H1 (cell line): ENCODE results near the gene AMOTL2. TPM values are rescaled to one million over a fixed set of nuclear protein-coding genes. Genes with fewer than 3 reads are reported as not detected.

Experiments
- CTCF ChIA-PET: fragments of 300-600 bp; sonication (Branson Sonifier 250); formaldehyde crosslinking; loops from one replicate; lab custom pipeline; 2021; ENCODE audit not compliant: partially characterized antibody; lab: Charles Lee
- POLR2A ChIA-PET: fragments of 300-600 bp; sonication (Branson Sonifier 250); formaldehyde crosslinking; loops from one replicate; lab custom pipeline; 2021; ENCODE audit warnings: inconsistent platforms; ENCODE audit not compliant: partially characterized antibody; lab: Charles Lee
- DNase-seq, 2 experiments: peaks; one replicate each; pipeline versions ENCODE4 v3.0.0 to v3.0.0-alpha.2; 2010 to 2022; ENCODE audit warnings: low spot score in 2 of 2, low read depth in 1 of 2, mixed read lengths in 1 of 2
- FAIRE-seq: peaks from 2 replicates; lab custom pipeline; 2011; peaks lifted over from hg19 to GRCh38; lab: Jason Lieb, UNC
- H2AFZ ChIP-seq: 2 replicates; pipeline ENCODE4 v1.8.1; 2012; ENCODE audit warnings: low read length, inconsistent platforms
- H2AK5ac ChIP-seq: 2 replicates; pipeline ENCODE4 v1.6.1; 2013; ENCODE audit warnings: low read depth, low read length
- H2BK120ac ChIP-seq: replicated peaks from 2 replicates; pipeline ENCODE3; 2013; ENCODE audit warnings: low read depth, low read length, inconsistent platforms
- H2BK12ac ChIP-seq: 2 replicates; pipeline ENCODE4 v1.6.1; 2013; ENCODE audit warnings: low read depth, low read length
- H2BK15ac ChIP-seq: 2 replicates; pipeline ENCODE4 v1.6.1; 2013; ENCODE audit warnings: low read length
- H2BK20ac ChIP-seq: 2 replicates; pipeline ENCODE4 v1.6.1; 2013; ENCODE audit warnings: low read length
- H2BK5ac ChIP-seq: 2 replicates; pipeline ENCODE4 v1.6.1; 2013; ENCODE audit warnings: low read depth, low read length
- H3K14ac ChIP-seq: 2 replicates; pipeline ENCODE4 v1.6.1; 2013; ENCODE audit warnings: inconsistent platforms; ENCODE audit not compliant: insufficient read length
- H3K18ac ChIP-seq: 2 replicates; pipeline ENCODE4 v1.6.1; 2013; ENCODE audit warnings: low read length; ENCODE audit errors: extremely low read depth
- H3K23ac ChIP-seq: 2 replicates; pipeline ENCODE4 v1.6.1; 2013; ENCODE audit warnings: inconsistent platforms; ENCODE audit not compliant: insufficient read length
- H3K23me2 ChIP-seq: 2 replicates; pipeline ENCODE4 v1.6.1; 2013; ENCODE audit warnings: low read depth, low read length
- H3K27ac ChIP-seq: 2 replicates; pipeline ENCODE4 v1.6.1; 2011; ENCODE audit warnings: low read depth, low read length, inconsistent platforms
- H3K27me3 ChIP-seq, 4 experiments: replicated peaks in 1 of 4; 1 replicate in 1 of 4; 2 replicates in 3 of 4; pipeline versions ENCODE4 v1.6.1 to v1.8.1; 2011 to 2013; ENCODE audit warnings: low read length in 3 of 4, mild to moderate bottlenecking in 3 of 4, inconsistent platforms in 2 of 4, mixed read lengths in 2 of 4, moderate library complexity in 1 of 4; ENCODE audit not compliant: control insufficient read depth in 3 of 4, insufficient read depth in 3 of 4; ENCODE audit errors: extremely low read depth in 1 of 4
- H3K36me3 ChIP-seq, 4 experiments: 2 replicates each; pipeline versions ENCODE4 v1.6.1 to v1.8.1; 2011 to 2013; ENCODE audit warnings: mild to moderate bottlenecking in 4 of 4, low read length in 3 of 4, moderate library complexity in 2 of 4, control low read depth in 1 of 4, inconsistent platforms in 1 of 4; ENCODE audit not compliant: insufficient read depth in 4 of 4, control insufficient read depth in 2 of 4
- H3K4ac ChIP-seq: replicated peaks from 2 replicates; pipeline ENCODE3; 2013; ENCODE audit warnings: low read length, low read depth, mixed read lengths, inconsistent platforms; ENCODE audit not compliant: insufficient read length
- H3K4me1 ChIP-seq, 4 experiments: replicated peaks in 1 of 4; 1 replicate in 1 of 4; 2 replicates in 3 of 4; pipeline versions ENCODE4 v1.6.1 to v1.8.1; 2011 to 2013; ENCODE audit warnings: low read length in 3 of 4, inconsistent platforms in 2 of 4, mixed read lengths in 1 of 4; ENCODE audit not compliant: insufficient read depth in 4 of 4, control insufficient read depth in 3 of 4
- H3K4me2 ChIP-seq, 2 experiments: 2 replicates each; pipeline versions ENCODE4 v1.6.1 to v1.8.1; 2011 to 2013; ENCODE audit warnings: low read depth in 2 of 2, low read length in 2 of 2, control low read depth in 1 of 2, inconsistent platforms in 1 of 2, mild to moderate bottlenecking in 1 of 2; ENCODE audit not compliant: insufficient read depth in 1 of 2
- H3K4me3 ChIP-seq, 4 experiments: fragments of 200-600, 300-600 bp in 1 of 4; sonication (generic), shearing (Covaris generic), sonication (Bioruptor Twin) in 1 of 4; 2 replicates each; pipeline versions ENCODE4 v1.5.1 to v1.8.1; 2011 to 2016; ENCODE audit warnings: low read length in 4 of 4, low read depth in 3 of 4, control low read depth in 2 of 4, inconsistent platforms in 2 of 4, mild to moderate bottlenecking in 2 of 4, mixed read lengths in 1 of 4, moderate library complexity in 1 of 4; ENCODE audit not compliant: insufficient read depth in 2 of 4; ENCODE audit errors: extremely low read depth in 1 of 4
- H3K56ac ChIP-seq: replicated peaks from 2 replicates; pipeline ENCODE3; 2013; ENCODE audit warnings: low read depth, mild to moderate bottlenecking, mixed read lengths, low read length, inconsistent platforms; ENCODE audit not compliant: insufficient read length
- H3K79me1 ChIP-seq: 2 replicates; pipeline ENCODE4 v1.6.1; 2013; ENCODE audit warnings: low read depth, low read length, control low read depth
- H3K79me2 ChIP-seq, 2 experiments: 2 replicates each; pipeline versions ENCODE4 v1.6.1 to v1.8.1; 2012 to 2013; ENCODE audit warnings: low read length in 2 of 2, mild to moderate bottlenecking in 2 of 2, inconsistent platforms in 1 of 2; ENCODE audit not compliant: insufficient read depth in 2 of 2, control insufficient read depth in 1 of 2
- H3K9ac ChIP-seq, 4 experiments: replicated peaks in 1 of 4; 1 replicate in 1 of 4; 2 replicates in 3 of 4; pipeline versions ENCODE4 v1.6.1 to v1.8.1; 2011 to 2013; ENCODE audit warnings: low read depth in 3 of 4, low read length in 3 of 4, control low read depth in 2 of 4, mild to moderate bottlenecking in 2 of 4, moderate library complexity in 2 of 4, inconsistent platforms in 1 of 4; ENCODE audit errors: extremely low read depth in 1 of 4
- H3K9me3 ChIP-seq, 2 experiments: 2 replicates each; pipeline versions ENCODE4 v1.6.1 to v1.8.1; 2012 to 2013; ENCODE audit warnings: mild to moderate bottlenecking in 2 of 2, moderate library complexity in 2 of 2, control low read depth in 1 of 2, inconsistent platforms in 1 of 2, low read depth in 1 of 2, low read length in 1 of 2, mixed read lengths in 1 of 2; ENCODE audit not compliant: insufficient read depth in 2 of 2
- H4K20me1 ChIP-seq, 2 experiments: replicated peaks in 1 of 2; 2 replicates each; pipeline versions ENCODE3 to v1.8.1; 2011 to 2013; ENCODE audit warnings: inconsistent platforms in 2 of 2, low read length in 2 of 2, mild to moderate bottlenecking in 1 of 2; ENCODE audit not compliant: insufficient read depth in 2 of 2, control insufficient read depth in 1 of 2
- H4K5ac ChIP-seq: 2 replicates; pipeline ENCODE4 v1.6.1; 2013; ENCODE audit warnings: low read length, low read depth, mixed read lengths, inconsistent platforms; ENCODE audit not compliant: insufficient read length
- H4K8ac ChIP-seq: 2 replicates; pipeline ENCODE4 v1.8.0; 2013; ENCODE audit warnings: mild to moderate bottlenecking, moderate library complexity, low read length, inconsistent platforms; ENCODE audit not compliant: insufficient read depth; ENCODE audit errors: extremely low read depth
- H4K91ac ChIP-seq: replicated peaks from 2 replicates; pipeline ENCODE3; 2013; ENCODE audit warnings: low read length, mixed read lengths, inconsistent platforms; ENCODE audit not compliant: insufficient read length
- BRCA1 ChIP-seq: IDR thresholded peaks from 2 replicates; pipeline ENCODE4 v1.6.1; 2012; ENCODE audit warnings: low read depth, low read length, improper control_type of control experiment
- YY1 ChIP-seq: IDR thresholded peaks from 2 replicates; pipeline ENCODE4 v1.6.1; 2011; ENCODE audit warnings: low read depth, mild to moderate bottlenecking, low read length
- WGBS, 2 experiments: shearing (Covaris generic) in 1 of 2; methylation state at CpG; one replicate each; pipeline versions ENCODE4 v1.1.6 to v1.1.7; 2013 to 2015; ENCODE audit warnings: low lambda C conversion rate in 2 of 2, mixed read lengths in 2 of 2, inconsistent platforms in 1 of 2, low coverage in 1 of 2, missing lambda C conversion rate in 1 of 2; ENCODE audit not compliant: insufficient replicate concordance in 2 of 2, insufficient coverage in 1 of 2, insufficient read length in 1 of 2; ENCODE audit errors: extremely low coverage in 1 of 2, missing lambda C conversion rate in 1 of 2; 5-methylcytosine and 5-hydroxymethylcytosine counted together
- polyA plus RNA-seq, 7 experiments: library from polyadenylated mRNA; depleted of rRNA in 3 of 7; stranded (reverse) in 5 of 7; unstranded in 2 of 7; fragments of >200 nt in 5 of 7; fragments of 200-250 nt in 2 of 7; gene quantifications; 1 replicate in 5 of 7; 2 replicates in 1 of 7; 4 replicates in 1 of 7; pipeline versions ENCODE4 v1.2.1 to v1.2.3, GENCODE V29; 2011 to 2013; ENCODE audit warnings: missing spikeins in 2 of 7, mixed read lengths in 2 of 7
- total RNA-seq: library from RNA; stranded (reverse); fragmentation: NEBNext Ultra II Directional; extraction: Animal tissue kit (Norgen Biotek cat#: 25700); gene quantifications from 2 replicates; pipeline ENCODE4 v1.2.1, GENCODE V29; 2021

Gene AMOTL2
- total and polyA plus RNA-seq, 2 of the 8 experiments (the other 6 are each of a cell fraction or from before 2014, with no cell fraction given), result 19.0 to 63.7 TPM

DNA sequence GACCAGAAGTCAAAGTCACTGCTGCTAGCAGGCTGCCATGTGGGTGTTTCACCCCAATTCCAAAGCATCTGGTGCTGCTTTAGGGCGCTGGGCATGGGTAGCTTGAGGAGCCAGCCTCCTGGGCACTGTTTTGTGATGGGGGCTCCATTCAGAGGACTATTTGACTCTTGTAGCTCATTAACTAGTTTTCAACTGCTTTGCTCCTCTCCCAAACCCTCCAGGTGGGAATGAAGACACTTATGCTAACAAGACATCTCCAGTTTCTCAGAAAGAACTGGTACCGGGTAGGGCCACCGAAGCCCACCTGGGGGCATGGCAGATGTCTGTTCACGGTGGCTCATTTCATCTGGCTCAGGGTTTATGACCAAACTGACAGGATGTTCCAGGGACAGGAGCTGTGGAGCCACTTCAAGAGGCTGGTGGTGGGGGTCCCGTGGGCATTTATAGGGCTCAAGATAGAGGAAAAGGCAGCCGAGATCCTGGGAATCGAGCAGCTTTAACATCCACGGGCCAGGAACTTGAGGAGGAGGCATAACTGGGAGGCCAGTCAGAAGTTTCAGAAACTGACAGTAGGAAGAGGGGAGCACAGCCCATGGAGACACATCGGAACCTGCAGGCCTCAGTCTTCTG, 17.7 kb downstream of the AMOTL2 start:
- no peaks in the 10 kb centered on the region for H3K79me2 ChIP-seq
- H4K20me1 ChIP-seq, result peaks cover 1 to 13% of the 10 kb centered on the region in 2 experiments
- H4K5ac ChIP-seq, result no peak overlapping the region
- no peak overlapping the region for H2BK15ac ChIP-seq
- TF ChIP-seq BRCA1 (no peak), YY1 (no peak)
- TF ChIP-seq, all 59 proteins: peak for 0
- Histone ChIP-seq H3K27me3 (no peaks in the 10 kb centered on the region), H3K79me1 (peaks cover 2% of the 10 kb centered on the region; the same call in 1 of the 2 replicates), H3K18ac (no peak overlapping the region), H3K56ac (no peak overlapping the region), H3K14ac (no peak overlapping the region), H3K36me3 (peaks cover 43 to 75% (median 59%) of the 10 kb centered on the region in 4 experiments), H2AFZ (no peak overlapping the region), H3K9me3 (no peaks in the 10 kb centered on the region), H2BK12ac (no peak overlapping the region), H4K8ac (no peak overlapping the region), H3K23me2 (no peaks in the 10 kb centered on the region), H3K9ac (no peak overlapping the region), H3K4me1 (peaks cover 0 to 10% (median 3%) of the 10 kb centered on the region in 4 experiments; a peak in 5 of 7 replicates), H4K91ac (no peak overlapping the region), H2BK5ac (no peak overlapping the region), H3K4me3 (no peak overlapping the region), H2BK120ac (no peak overlapping the region), H3K27ac (no peak overlapping the region), H3K4me2 (no peak overlapping the region), H3K23ac (no peak overlapping the region), H2BK20ac (no peak overlapping the region), H2AK5ac (no peak overlapping the region), H3K4ac (no peak overlapping the region)
- POLR2A ChIA-PET, result interaction anchor here (1.5 to 45.2 kb wide), 5 partner anchors 9 to 104 kb away, joined by 3 to 1731 read pairs (median 804); partner anchors contain the start of gene AMOTL2
- no peak for FAIRE-seq
- WGBS, 2 experiments, result 89% methylated on average over 9 of the region's 9 CpGs; no CpG with 5 or more reads in 1 of the 2 experiments
- DNase-seq, result no peak
- CTCF ChIA-PET, result interaction anchor here (1.1 to 13.1 kb wide), 11 partner anchors 11 to 117 kb away, joined by 3 to 144 read pairs (median 13); partner anchors contain the start of gene AMOTL2
